ENCODE measurements around the gene FUT6. TPM values are rescaled to one million over a fixed set of nuclear protein-coding genes. Genes with fewer than 3 reads are reported as not detected.
"Not testable (repeated sequence)": the region's sequence is repeated elsewhere in the genome, so short reads cannot be mapped to it uniquely, and the experiment has no call there.

FUT6 gene, protein sequence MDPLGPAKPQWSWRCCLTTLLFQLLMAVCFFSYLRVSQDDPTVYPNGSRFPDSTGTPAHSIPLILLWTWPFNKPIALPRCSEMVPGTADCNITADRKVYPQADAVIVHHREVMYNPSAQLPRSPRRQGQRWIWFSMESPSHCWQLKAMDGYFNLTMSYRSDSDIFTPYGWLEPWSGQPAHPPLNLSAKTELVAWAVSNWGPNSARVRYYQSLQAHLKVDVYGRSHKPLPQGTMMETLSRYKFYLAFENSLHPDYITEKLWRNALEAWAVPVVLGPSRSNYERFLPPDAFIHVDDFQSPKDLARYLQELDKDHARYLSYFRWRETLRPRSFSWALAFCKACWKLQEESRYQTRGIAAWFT
- polyA plus RNA-seq (2012; ENCODE audit: insufficient read depth, insufficient read length): not detected

DNA sequence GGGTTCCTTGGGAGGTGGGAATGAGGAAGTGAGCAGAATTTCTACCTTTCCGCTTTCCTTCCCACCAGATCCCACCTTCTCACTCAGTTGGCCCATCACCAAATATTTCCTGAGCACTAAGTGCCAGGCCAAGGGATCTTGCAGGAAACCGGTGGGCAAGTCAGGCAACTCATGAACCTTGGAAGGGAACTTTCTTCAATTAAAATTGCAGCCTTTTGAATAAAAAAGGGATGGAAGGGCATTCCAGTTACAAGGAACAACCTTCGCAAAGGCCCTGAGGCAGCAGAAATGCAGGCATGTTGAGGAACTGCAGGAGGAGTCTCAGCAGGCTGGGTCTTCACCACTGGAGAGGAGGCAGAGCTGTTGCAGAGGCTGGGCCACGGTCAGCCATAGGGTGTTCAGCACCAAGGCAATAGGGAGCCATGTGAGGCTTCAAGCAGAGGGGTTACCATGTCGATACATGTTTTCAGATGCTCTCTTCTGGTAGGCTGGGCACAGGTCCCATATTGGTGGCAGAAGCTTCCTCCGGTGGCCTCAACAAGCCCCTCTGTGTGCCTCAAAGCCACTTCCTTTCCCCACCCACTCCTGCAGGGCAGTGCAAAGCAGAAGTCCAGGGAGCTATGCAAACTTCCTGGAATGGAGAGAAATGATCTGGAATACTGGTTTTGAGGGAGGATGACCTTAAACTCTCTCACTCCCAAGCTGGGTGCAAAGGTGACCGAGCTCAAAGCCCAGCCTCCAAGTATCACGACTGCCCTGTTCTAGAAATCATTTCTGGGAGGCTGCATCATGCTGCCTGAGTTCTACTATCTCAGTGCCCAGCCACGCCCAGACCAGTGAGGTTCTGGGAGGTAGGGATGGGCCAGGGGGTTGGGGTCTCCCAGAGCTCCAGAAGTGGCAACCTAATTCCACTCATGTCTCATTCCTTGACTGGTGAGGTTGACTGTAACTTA lies at the start of gene FUT6:
FUT6 (minus strand) TSS at position 638 of the 953 bp plus-strand sequence. CDS start 7,135 bp downstream, outside the sequence.
- no peak for DNase-seq (ENCODE audit: low read depth, low spot score)
- H3K4me3 ChIP-seq (ENCODE audit: low read length): no peak within 1 kb of the TSS

DNA sequence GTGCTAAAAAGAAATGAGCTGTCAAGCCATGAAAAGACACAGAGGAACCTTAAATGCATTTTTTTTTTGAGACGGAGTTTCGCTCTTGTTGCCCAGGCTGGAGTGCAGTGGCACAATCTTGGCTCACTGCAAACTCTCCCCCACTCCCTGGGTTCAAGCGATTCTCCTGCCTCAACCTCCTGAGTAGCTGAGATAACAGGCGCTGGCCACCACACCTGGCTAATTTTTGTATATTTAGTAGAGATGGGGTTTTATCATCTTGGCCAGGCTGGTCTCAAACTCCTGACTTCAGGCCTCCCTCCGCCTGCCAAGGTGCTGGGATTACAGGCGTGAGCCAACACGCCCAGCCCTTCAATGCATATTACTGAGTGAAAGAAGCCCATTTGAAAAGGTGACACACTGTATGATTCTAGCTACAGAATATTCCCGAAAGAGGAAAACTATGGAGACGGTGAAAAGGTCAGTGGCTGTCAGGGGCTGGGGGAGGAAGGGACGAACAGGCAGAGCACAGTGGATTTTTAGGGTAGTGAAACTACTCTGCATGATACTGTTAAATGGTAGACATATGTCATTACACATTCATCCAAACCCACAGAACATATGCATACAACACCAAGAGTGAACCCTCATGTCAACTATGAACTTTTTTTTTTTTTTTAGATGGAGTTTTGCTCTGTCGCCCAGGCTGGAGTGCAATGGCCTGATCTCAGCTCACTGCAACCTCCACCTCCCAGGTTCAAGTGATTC lies 44.7 kb upstream of the FUT6 start:
- not testable (repeated sequence) for DNase-seq (ENCODE audit: low read depth, low spot score); H3K4me3 ChIP-seq (ENCODE audit: low read length)

DNA sequence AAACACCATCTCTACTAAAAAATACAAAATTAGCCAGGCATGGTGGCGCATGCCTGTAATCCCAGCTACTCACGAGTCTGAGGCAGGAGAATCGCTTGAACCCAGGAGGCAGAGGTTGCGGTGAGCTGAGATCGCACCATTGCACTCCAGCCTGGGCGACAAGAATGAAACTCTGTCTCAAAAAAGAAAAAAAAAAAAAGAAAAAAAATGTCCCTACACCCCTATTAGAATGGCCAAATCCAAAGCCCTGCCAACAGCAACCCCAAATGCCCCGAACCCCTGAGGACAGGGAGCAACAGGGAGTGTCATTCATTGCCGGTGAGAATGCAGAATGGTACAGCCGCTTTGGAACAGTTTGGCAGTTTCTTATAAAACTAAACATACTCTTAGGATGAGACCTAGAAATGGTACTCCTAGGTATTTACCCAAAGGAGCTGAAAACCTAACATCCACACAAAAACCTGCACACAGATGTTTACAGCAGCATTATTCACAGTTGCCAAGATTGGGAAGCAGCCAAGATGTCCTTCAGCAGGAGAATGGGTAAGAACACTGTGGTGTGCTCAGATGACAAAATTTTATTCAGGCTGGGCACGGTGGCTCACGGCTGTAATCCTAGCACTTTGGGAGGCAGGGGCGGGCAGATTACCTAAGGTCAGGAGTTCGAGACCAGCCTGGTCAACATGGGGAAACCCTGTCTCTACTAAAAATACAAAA lies 43.8 kb upstream of the FUT6 start:
- H3K4me3 ChIP-seq (ENCODE audit: low read length); DNase-seq (ENCODE audit: low read depth, low spot score): not testable (repeated sequence)

DNA sequence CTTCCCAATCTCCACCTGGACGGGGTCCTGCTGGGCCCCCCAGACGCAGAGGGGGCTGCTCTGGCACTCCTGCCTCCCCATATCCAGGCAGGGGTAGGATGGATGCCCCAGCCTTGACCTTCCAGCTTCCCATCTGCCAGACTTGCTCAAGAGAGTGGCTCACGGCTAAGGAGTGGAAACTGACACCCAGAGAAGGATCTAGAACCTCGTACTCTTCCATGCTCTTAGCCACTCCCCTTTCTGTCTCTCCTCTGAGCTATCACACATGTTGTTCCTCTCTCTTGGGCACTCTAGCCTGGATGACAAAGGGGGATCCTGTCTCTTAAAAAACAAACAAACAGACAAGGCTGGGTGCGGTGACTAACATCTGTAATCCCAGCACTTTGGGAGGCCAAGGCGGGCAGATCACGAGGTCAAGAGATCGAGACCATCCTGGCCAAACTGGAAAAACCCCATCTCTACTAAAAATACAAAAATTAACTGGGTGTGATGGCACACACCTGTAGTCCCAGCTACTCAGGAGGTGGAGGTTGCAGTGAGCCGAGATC lies 43.0 kb upstream of the FUT6 start:
- DNase-seq (ENCODE audit: low read depth, low spot score): no peak
- H3K4me3 ChIP-seq (ENCODE audit: low read length): no peak overlapping the region

DNA sequence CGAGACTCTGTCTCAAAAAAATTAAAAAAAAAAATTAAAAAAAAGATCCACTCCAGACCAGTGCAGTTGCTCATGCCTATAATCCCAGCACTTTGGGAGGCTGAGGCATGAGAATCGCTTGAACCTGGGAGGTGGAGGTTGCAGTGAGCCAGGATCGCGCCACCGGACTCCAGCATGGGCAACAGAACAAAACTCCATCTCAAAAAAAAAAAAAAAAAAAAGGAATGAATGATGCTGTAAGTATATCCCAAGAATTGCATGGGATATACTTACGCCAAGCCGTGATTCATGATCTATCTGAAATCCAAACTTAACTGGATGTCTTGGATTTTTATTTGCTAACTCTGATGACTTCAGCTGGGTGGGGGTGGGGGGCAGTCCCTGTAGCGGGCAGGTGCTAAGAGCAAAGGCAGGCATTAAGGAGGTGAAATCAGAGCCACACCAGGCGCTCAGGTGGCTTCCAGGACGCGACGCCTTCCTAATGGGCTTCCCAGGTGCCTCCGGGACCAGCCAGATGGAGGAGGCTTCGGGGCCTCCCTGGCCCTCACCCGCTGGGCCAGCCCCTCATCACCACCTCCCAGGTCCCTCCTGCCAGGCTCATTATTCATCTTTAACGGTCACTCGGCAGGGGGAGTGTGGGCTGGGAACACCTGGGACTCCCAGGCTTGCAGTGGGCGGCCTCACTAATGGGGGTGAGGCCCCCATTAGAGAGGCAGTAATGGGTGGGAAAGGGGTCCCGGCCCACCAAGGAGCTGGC lies 42.2 kb upstream of the FUT6 start:
- no peak for DNase-seq (ENCODE audit: low read depth, low spot score)

DNA sequence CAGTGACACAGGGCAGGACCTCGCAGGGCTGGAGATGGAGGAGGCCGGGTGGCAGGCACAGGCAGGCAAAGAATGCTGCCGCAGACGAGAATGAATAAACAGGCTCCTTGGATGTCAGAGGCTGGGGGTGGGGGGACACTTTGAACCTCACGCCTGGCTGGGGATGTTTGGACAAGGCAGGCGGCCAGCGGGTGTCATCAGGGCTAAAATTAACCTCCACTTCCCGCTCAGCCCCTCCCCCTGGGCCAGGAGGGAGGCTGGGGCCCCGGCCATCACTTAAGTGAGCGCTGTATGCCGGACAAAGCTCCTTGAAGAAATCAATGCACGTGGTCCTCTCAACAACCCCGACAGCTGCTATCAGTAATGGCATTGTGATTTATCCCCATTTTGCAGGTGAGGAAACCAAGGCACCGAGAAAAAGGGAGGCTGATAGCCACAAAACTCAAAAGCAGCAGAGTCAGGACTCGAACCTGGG lies 41.1 kb upstream of the FUT6 start:
- H3K4me3 ChIP-seq (ENCODE audit: low read length): no peak overlapping the region
- DNase-seq (ENCODE audit: low read depth, low spot score): no peak

More for the DNA sequence above, 42.2 kb upstream of the FUT6 start:
- H3K4me3 ChIP-seq (ENCODE audit: low read length): no peak overlapping the region

DNA sequence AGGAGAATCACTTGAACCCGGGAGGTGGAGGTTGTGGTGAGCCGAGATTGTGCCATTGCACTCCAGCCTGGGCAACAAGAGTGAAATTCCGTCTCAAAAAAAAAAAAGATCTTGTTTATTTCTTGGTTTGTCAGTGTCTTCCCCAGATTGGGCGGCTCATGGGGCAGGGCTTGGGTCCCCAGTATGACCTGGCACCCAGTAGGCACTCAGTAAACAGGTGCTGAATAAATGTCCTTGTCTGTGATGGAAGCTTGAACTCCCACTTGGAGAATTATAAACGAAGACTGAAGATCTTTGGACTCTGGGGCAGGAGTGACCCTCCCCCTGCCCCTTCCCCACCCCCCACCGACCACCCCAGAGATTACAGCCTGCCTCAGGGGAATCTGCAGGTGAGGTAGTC lies 40.7 kb upstream of the FUT6 start:
- no peak for DNase-seq (ENCODE audit: low read depth, low spot score)
- H3K4me3 ChIP-seq (ENCODE audit: low read length): no peak overlapping the region

DNA sequence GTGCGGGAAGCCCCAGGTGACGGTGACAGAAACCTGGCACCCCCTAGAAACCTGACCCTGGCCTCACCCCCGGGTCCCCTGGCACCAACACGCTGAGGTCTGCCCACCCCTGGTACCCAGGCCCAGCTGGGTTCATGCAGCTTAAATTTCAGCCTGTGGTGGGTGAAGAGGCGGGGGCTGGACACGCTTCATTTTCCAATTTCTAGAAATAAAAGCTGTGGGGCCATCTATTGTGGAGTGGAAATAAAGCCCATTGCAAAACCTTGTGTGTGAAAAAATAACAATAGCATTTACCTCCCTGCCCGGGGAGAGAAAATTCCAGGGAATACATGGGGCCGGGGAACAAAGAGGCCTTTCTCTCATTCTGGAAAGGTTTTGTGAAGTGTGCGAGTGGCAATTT lies 38.4 kb upstream of the FUT6 start:
- H3K4me3 ChIP-seq (ENCODE audit: low read length): no peak overlapping the region
- DNase-seq (ENCODE audit: low read depth, low spot score): no peak

DNA sequence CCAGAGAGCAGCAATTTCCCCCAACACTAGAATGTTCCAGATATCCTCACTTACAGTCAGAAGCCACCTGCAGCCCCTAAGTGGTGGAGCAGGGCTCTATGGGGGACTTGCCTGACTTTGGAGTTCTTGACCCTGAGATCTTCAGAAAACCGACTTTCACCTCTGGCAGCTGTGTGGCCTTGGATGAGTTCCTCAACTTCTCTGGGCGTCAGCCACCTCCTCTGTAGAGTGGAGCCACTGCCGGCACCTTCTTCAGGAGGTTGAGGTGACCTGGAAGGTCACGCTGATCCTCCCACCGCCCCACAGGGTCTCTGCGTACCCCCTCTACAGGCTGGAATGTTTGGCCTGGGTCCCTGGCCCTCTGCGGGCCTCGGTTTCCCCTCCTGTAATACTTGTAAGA lies 37.9 kb upstream of the FUT6 start:
- H3K4me3 ChIP-seq (ENCODE audit: low read length): no peak overlapping the region
- DNase-seq (ENCODE audit: low read depth, low spot score): no peak

DNA sequence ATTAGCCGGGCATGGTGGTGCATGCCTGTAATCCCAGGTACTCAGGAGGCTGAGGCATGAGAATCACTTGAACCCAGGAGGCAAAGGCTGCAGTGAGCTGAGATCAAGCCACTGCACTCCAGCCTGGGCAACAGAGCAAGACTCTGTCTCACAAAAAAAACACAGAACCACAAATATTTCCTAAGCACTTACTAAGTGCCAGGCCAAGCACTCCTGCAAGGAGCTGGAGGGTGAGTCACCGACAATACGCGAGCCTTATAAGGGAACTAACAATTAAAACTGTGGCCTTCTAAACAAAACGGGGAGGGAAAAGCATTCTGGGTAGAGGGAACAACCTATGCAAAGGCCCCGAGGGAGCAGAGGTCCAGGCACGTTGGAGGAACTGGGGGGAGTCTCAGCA lies 35.0 kb upstream of the FUT6 start:
- H3K4me3 ChIP-seq (ENCODE audit: low read length); DNase-seq (ENCODE audit: low read depth, low spot score): not testable (repeated sequence)

DNA sequence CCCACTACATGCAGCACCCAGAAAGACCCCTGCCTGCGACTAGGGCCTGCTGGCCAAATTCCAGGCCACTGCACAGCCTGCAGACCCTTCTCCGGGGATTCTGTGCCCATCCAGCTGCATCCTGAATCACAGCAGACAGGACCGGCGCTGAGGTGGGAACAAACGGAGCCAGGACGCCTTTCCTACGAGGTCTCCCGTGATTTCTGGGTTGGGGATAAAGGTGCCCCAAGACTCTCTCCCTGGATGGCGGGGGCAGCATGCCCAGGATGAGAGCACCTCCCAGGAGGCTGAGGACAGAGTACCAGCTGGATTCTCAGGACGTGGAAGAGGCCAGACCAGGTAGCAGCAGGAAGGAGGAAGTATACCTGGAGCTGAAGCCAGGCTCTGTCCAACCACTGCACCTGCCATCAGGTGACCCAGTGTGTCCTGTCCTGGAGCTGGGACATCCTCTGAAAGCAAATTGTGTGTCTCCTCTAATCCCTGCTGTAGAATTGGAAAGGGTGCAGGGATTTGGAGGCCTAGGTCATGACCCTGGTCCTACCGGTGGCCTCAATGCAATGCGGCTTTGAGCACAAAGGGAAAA lies 34.2 kb upstream of the FUT6 start:
- no peak overlapping the region for H3K4me3 ChIP-seq (ENCODE audit: low read length)
- no peak for DNase-seq (ENCODE audit: low read depth, low spot score)

DNA sequence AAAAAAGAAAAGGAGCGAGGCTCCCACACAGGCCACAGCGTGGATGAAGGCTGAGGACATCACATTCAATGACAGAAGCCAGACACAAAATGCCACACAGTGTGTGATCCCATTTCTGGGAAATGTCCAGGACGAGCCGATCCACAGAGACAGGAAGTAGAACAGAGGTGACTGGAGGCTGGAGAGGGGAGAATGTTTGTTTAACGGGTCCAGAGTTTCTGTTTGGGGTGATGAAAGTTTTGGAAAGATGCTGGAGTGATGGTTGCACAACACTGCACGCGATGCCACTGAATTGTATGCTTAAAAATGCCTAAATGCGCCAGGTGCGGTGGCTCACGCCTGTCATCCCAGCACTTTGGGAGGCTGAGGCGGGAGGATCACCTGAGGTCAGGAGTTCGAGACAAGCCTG lies 31.5 kb upstream of the FUT6 start:
- no peak overlapping the region for H3K4me3 ChIP-seq (ENCODE audit: low read length)
- DNase-seq (ENCODE audit: low read depth, low spot score): no peak

DNA sequence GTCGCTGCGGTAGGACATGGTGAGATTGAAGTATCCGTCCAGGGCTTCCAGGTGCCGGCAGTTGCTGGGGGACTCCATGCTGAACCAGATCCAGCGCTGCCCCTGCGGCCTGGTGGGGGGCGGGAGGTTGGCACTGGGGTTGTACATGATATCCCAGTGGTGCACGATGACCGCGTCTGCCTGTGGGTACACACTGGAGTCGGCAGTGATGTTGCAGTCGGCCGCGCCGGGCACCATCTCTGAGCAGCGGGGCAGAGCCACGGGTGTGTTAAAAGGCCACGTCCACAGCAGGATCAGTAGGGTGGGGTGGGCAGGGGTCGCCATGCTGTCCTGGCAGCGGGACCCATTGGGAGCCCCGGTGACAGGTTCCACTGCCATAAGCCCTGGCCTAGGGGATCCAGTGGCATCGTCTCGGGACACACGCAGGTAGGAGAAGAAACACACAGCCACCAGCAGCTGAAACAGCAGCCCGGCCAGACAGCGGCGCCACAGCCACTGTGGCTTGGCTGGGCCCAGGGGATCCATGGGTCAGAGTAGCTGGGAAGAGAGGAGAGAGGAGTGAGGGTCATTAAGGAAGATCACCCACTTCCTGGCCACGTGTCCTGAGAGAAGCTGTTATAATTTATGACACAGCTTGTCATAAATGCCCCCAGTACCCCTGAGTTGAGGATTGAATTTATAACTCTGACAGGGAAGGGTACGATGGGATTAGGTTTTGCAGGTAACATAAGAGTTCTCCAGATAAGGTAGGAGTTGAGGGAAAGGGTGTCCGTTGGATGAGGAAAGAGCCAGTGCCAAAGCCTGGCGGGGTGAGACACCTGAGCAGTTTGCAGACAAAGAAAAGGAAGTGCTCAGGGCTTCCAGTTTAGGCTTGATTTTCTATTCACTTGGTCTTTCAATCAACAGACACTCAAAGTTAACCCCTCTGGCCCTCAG lies 28.0 kb upstream of the FUT6 start:
- DNase-seq (ENCODE audit: low read depth, low spot score): no peak
- H3K4me3 ChIP-seq (ENCODE audit: low read length): no peak overlapping the region

DNA sequence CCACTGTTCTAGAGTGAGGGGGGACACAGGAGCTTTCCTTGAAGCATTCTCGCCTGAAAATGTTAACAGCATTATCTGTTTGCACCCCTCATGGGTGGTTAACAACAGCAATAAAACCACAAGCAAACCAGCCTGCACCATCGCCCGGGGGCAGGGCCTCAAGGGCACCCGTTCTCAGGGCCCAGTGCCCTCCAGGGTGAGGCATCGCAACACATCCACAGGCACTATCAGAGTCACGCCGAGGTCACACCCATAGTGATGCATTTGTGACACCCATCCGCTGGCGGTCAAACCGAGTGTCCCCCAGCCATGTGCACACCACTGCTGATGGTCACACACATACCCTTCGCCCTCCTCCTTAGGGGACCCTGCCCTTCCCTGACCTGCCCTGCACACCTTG lies 26.3 kb upstream of the FUT6 start:
- H3K4me3 ChIP-seq (ENCODE audit: low read length): no peak overlapping the region
- no peak for DNase-seq (ENCODE audit: low read depth, low spot score)

DNA sequence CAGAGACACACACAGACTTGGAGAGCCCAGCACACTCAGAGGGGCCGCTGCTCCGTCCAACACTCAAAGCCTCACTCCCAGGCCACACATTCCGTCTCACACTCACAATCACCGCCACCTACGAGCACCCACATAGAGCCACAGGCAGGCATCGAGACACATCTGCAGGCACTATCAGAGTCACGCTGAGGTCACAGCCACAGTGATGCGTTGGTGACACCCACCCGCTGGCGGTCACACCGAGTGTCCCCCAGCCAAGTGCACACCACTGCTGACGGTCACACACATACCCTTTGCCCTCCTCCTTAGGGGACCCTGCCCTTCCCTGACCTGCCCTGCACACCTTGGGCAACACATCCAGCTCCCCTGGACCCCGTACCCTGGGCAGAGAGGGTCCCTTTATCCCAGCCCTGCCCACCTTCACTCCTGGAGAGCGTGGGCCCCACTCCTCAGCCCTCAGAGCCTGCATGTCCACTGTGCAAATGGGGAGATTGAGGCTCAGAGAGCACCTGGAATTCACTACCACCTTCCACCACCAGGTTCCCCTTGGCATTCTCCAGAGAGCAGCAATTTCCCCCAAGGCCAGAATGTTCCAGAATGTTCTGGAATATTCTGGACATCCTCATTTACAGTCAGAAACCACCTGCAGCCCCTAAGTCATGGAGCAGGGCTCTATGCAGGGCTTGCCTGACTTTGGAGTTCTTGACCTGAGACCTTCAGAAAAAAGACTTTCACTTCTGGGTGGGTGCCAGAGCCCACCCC lies 25.4 kb upstream of the FUT6 start:
- H3K4me3 ChIP-seq (ENCODE audit: low read length): no peak overlapping the region
- peak; percentile 5 for DNase-seq (ENCODE audit: low read depth, low spot score)

Data from Jurkat, Clone E6-1 (cell line).